Effector memory CD4-positive, alpha-beta T cell (primary cell): ENCODE data around the gene MEAK7.

Experiments
- DNase-seq, 3 donors: peaks; one replicate each; pipeline ENCODE4 v3.0.0-alpha.2; 2020
- H3K27ac ChIP-seq: 2 replicates; pipeline ENCODE4 v1.7.0; 2013; ENCODE audit warnings: mild to moderate bottlenecking, low read length, moderate library complexity; ENCODE audit not compliant: insufficient read depth, poor library complexity, severe bottlenecking
- H3K27me3 ChIP-seq: replicated peaks from 2 replicates; pipeline ENCODE4 v1.7.0; 2013; ENCODE audit warnings: mild to moderate bottlenecking, low read length; ENCODE audit not compliant: insufficient read depth, control insufficient read depth, poor library complexity, severe bottlenecking
- H3K36me3 ChIP-seq: 2 replicates; pipeline ENCODE4 v1.7.0; 2013; ENCODE audit warnings: mild to moderate bottlenecking, low read length, moderate library complexity; ENCODE audit not compliant: control insufficient read depth, insufficient read depth
- H3K4me1 ChIP-seq: 2 replicates; pipeline ENCODE4 v1.7.0; 2013; ENCODE audit warnings: low read length, mild to moderate bottlenecking; ENCODE audit not compliant: control insufficient read depth, insufficient read depth, poor library complexity, severe bottlenecking
- H3K4me3 ChIP-seq: 2 replicates; pipeline ENCODE4 v1.7.0; 2013; ENCODE audit warnings: low read length, low read depth, mild to moderate bottlenecking; ENCODE audit not compliant: insufficient read depth, poor library complexity, severe bottlenecking
- H3K9me3 ChIP-seq: 2 replicates; pipeline ENCODE4 v1.7.0; 2013; ENCODE audit warnings: mild to moderate bottlenecking, low read length, moderate library complexity; ENCODE audit not compliant: control insufficient read depth

Gene MEAK7

DNA sequence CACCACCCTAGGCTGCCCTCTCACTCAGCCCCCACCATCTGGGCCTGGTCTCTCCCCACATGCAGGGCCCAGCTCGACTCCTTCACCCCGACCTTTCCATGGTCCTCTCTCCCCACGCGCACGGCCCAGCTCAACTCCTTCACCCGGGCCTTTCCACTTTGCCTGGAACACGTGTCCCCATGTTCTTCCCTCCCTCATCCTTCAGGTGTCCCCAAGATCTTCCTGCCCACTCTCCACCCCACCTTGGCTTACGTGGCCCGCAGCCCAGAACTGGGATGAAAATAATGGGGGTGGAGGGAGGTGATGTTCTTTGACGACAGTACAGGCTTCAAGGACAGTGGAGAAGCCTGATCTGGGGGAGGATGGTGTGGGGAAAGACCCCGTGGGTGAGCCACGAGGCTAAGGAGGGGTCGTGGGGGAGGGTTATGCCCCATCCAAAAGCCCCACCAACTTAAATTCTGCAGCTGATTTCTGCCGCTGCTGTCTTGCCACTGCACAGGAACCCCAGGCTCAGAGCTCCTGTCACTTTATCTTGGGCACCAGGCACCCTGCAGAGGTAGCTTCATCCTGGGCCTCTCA, 9.9 kb upstream of the MEAK7 start:
- H3K9me3 ChIP-seq = no peaks in the 10 kb centered on the region
- H3K4me3 ChIP-seq = peak overlapping the region; percentile 7
- DNase-seq = no peak
- H3K36me3 ChIP-seq = no peaks in the 10 kb centered on the region
- H3K4me1 ChIP-seq = peaks cover 41% of the 10 kb centered on the region
- H3K27me3 ChIP-seq = no peaks in the 10 kb centered on the region
- peak overlapping the region; percentile 66 for H3K27ac ChIP-seq

DNA sequence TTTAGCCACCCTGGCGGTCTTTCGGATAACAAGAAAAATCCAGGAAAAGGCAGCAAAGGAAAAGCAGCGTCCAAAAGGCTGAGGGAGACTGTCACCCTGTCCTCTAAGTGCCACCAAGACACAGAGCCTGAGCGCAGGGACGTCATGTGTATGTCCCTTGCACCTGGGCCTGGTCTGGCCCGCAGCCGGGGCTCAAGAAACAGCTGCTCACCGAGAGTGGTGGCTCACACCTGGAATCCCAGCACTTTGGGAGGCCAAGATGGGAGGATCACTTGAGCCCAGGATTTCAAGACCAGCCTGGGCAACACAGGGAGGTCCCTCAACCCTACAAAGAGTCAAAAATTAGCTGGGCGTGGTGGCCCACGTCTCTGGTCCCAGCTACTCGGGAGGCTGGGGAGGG, 9.2 kb upstream of the MEAK7 start:
- Histone ChIP-seq H3K9me3 (no peaks in the 10 kb centered on the region), H3K27me3 (no peaks in the 10 kb centered on the region), H3K4me3 (no peak overlapping the region), H3K4me1 (peaks cover 41% of the 10 kb centered on the region), H3K36me3 (no peaks in the 10 kb centered on the region), H3K27ac (peak overlapping the region; percentile 66)
- no peak for DNase-seq

DNA sequence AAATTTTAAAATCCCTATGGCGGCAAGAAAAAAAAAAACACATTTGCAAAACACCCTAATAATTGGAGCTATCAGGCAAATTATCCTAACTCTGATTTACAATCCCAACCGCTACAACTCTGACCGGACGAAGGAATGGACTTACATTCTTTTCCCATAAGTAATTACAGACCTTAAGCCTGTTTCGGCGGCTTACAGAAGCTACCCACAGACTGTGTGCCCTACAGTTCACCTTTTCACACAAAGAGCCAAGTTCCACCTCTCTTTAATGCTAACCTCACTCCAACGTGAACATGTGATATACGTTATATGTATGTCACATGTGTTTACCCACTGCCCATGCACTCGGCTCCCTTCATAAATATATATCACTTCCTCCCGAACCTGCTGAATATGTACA, 8.7 kb upstream of the MEAK7 start:
- no peak overlapping the region for H3K4me3 ChIP-seq
- peaks cover 45% of the 10 kb centered on the region for H3K4me1 ChIP-seq
- H3K27ac ChIP-seq = peak overlapping the region; percentile 66
- no peaks in the 10 kb centered on the region for H3K27me3 ChIP-seq
- H3K36me3 ChIP-seq = no peaks in the 10 kb centered on the region
- no peaks in the 10 kb centered on the region for H3K9me3 ChIP-seq
- DNase-seq = no peak

DNA sequence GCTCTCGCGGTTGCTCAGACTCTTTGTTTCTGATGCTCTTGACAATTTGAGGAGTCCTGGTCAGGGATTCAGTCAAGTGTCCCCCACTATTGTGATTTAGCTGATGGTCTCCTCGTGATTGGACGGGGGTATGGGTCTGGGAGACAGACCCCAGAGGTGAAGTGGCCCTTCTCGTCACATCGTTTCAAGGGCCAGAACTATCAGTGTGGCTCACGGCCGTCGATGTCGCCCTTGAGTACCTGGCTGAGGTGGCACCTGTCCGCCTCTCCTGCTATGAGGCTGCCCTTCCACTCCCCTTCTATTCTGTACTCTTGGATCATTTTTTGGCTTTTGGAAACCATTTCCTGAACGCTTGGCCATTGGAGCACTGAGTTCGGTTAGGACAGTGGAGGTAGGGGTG, 7.4 kb upstream of the MEAK7 start:
- H3K36me3 ChIP-seq = no peaks in the 10 kb centered on the region
- H3K4me3 ChIP-seq = no peak overlapping the region
- DNase-seq = no peak
- H3K27me3 ChIP-seq = no peaks in the 10 kb centered on the region
- H3K9me3 ChIP-seq = no peaks in the 10 kb centered on the region
- peaks cover 58% of the 10 kb centered on the region for H3K4me1 ChIP-seq
- no peak overlapping the region for H3K27ac ChIP-seq

DNA sequence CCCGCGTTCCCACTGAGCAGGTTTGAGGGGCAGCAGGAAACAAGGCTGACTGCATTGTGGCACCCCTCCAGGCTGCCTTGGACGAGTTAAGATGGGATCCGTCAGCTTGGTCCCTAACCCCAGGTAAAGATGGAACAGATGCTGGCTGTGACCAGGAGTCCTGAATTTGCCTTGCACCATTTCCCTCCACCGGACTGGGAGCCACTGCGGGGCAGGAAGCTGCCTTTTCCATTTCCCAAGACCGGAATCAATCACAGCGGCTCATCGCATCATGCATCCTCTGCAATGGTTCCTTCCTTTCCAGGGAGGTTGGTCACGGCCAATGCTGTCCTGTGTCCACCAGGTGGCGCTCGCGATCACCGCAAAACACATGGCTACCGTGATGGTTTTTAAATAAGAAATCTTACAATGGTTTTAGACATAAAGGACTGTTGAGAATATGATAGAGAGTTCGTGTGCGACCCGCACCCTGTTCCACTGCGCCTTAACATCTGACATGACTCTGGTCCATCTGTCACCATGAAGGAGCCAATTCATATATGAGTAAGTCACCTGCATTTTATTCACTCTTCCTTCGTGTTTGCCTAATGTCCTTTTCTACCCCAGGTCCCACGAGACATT, 6.8 kb upstream of the MEAK7 start:
- Histone ChIP-seq H3K27ac (no peak overlapping the region), H3K36me3 (no peaks in the 10 kb centered on the region), H3K4me3 (no peak overlapping the region), H3K4me1 (peaks cover 58% of the 10 kb centered on the region), H3K27me3 (no peaks in the 10 kb centered on the region), H3K9me3 (no peaks in the 10 kb centered on the region)
- peak; percentile 64 to 66 (median 64) for DNase-seq

DNA sequence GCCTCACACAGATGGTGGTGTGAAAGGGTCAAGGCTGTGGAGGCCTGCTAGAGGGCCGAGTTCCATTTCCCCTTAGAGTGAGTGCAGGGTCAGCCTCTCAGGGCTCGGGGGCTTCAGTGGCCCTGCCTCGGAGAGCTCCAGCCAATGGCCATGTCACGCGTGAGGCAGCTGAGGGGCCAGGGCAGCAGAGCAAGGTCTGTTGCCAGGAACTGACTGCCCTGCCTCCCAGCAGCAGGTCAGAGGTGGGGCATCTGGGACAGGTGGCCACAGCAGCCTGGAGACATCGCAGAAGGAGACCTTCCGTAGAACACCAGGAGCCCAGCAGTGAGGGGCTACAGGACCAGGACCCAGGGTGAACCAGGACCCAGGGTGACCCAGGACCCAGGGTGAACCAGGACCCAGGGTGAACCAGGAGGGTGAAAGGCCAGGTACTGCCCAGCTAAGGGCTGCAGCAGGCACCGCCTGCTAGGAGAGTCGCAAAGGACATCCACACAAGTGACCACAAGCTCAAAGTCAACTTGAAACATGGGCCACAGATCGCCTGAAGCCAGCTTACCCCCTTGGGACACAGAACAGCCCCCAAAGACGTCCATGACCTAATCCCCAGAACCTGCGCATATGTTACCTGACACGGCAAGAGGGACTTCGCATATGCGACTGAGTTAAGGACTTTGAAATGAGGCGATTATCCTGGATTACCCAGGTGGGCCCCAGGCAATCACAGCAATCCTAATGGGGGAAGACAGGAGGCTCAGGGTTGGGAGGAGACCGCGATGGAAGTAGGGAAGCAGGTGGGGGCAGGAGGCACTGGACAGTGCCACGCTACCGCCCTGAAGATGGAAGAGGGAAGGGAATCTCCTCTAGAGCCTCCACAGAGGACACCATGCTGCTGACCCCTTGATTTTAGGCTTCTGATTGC, 4.8 kb upstream of the MEAK7 start:
- H3K4me1 ChIP-seq = peaks cover 58% of the 10 kb centered on the region
- H3K9me3 ChIP-seq = no peaks in the 10 kb centered on the region

DNA sequence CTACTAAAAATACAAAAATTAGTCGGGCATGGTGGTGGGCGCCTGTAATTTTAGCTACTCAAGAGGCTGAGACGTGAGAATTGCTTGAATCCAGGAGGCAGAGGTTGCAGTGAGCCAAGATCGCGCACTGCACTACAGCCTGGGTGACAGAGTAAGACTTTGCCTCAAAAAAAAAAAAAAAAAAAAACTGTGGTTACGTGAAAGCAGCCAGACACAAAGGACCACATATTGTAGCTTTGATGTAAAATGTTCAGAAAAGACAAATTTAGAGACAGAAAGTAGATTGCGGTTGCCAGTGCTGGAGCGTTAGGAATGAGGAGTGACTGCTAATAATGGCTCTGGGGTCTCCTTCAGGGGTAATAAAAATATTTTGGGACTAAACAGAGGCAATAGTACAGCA, 4.0 kb upstream of the MEAK7 start:
- no peak overlapping the region for H3K4me3 ChIP-seq
- H3K4me1 ChIP-seq = peaks cover 57% of the 10 kb centered on the region
- H3K27me3 ChIP-seq = no peaks in the 10 kb centered on the region
- no peaks in the 10 kb centered on the region for H3K9me3 ChIP-seq
- DNase-seq = no peak
- H3K36me3 ChIP-seq = no peaks in the 10 kb centered on the region
- no peak overlapping the region for H3K27ac ChIP-seq

More for the DNA sequence above, 4.8 kb upstream of the MEAK7 start:
- Histone ChIP-seq H3K27ac (no peak overlapping the region), H3K27me3 (no peaks in the 10 kb centered on the region), H3K36me3 (no peaks in the 10 kb centered on the region), H3K4me3 (no peak overlapping the region)
- no peak for DNase-seq

DNA sequence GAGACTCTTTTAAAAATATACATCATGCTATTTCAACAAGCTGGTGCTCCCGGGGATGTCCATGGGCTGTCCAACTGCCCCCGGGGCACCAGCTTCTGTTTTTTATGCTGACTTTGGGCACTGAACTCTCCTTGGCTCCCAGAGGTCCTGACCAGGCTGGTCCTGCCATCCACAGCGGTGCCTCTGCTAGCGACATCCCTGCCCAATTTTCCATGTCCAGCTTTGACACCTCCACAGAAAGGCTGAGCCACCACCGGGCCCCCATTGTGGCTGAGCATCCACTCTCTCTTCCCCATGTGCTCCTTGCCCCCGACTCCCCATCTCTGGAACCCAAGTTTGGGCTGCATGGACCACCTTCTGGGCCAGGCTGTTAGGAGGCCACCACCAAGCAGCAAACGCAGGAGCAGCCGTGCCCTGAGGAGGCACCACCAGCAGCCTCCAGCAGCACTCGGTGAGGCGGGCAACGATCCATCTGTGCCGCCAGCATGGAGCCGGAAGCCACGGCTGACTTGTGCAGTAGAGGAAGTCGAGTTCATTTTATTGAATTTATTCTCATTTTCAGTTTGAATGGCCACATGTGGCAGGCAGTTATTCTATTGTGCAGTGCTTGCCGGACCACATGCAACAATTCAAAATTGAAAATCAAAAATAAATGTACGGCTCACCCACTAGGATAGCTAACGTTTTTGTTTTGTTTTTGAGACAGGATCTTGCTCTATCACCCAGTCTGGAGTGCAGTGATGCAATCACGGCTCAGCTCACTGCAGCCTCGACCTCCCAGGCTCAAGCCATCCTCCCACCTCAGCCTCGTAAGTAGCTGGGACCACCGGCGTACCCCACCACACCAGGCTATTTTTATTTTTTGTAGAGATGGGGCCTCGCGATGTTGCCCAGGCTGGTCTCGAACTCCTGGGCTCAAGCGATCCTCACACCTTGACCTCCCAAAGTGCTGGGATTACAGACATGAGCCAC, 2.8 kb upstream of the MEAK7 start:
- H3K27me3 ChIP-seq = no peaks in the 10 kb centered on the region
- no peak for DNase-seq
- no peaks in the 10 kb centered on the region for H3K9me3 ChIP-seq
- H3K36me3 ChIP-seq = no peaks in the 10 kb centered on the region
- H3K4me1 ChIP-seq = peaks cover 54% of the 10 kb centered on the region
- H3K4me3 ChIP-seq = no peak overlapping the region
- H3K27ac ChIP-seq = no peak overlapping the region

DNA sequence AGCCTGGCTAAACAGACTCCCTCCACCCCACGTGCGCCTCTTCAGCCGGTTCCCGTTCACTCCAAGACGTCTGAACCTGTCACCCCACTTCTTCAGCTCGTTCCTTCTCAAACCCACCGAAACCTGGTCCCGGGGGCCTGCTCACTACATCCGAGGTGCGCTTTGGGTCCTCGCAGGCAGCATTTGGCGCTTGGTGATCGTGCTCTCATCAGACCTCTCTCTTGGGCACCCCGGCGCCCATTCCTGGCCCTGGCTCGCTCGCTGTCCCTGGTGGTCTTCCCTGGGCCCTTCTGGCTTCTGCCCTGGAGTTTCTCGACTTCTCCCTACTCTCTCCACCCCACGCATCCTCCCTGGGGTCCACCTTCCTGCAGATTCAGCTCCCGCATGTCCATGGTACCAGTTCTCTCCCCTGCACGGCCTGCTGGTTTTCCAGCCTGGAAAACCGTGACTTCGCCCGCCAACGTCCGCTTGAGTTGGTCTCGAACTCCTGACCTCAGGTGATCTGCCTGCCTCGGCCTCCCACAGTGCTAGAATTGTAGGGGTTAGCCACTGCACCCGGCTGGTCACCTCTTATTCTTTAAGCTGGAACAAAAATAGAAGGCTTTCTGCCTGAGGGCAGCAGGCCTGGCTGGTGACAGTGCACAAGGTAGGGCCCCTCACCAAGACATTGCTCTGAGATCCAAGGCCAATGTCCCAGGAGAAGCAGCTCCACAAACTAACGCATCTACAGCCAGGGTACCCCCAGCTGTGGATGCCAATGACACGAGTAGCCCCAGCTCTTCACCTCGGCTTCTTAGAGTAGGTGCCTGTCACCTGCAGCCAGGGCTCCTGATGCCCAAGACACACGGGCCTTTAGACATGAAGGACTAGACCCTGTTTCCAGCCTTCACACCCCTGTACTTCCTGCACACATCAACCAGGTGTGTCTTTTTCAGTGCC, 1.1 kb upstream of the MEAK7 start:
- no peak for DNase-seq
- Histone ChIP-seq H3K9me3 (no peaks in the 10 kb centered on the region), H3K4me1 (peaks cover 48% of the 10 kb centered on the region), H3K27ac (peak overlapping the region; percentile 79), H3K36me3 (no peaks in the 10 kb centered on the region), H3K27me3 (no peaks in the 10 kb centered on the region), H3K4me3 (peak overlapping the region; percentile 83)
